ENCODE results near the gene KRTAP10-7.
"Not testable (repeated sequence)": the region's sequence is repeated elsewhere in the genome, so short reads cannot be mapped to it uniquely, and the experiment has no call there.

The KRTAP10-7 gene

DNA sequence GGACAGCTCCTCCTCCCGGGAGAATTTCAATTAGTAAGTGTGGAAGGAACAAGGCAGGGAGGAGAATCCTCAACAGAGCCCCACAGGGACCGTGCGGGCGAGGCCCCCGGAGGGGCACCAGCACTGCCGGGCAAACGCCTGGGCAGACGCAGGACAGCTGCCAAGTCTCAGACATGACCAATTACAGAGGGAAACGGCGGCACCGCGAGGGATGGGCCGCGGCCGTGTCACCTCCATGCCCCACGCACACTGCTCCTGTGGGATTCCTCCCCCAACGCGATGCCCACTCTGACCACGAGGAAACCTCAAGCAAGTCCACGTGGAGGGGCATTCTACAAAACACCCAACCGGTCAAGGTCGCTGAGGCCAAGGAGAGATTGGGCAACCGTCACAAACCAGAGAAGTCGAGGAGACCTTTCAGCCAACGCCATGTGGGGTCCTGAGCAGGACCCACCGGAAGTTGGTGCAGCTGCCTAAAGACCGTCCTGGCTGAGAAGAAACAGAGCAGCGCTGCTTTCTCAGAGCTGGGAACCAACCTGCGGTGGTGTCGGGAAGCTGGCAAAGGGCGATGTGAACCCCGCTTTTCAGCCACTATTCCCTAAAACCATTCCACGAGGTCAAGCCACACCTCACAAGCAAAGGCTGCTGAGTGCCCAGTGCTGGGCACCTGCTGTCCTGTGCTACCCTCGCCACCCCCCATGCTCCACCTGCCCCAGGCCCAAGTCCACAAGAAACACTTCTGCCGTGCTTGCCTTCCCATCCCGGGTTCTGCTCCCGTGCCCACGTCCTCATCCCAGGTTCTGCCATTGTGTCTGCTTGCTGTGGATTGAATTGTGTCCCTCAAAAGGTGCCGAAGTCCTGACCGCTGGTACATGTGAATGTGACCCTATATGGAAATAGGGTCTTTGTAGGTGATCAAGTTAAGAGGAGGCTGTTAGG lies 28.3 kb upstream of the KRTAP10-7 start:
- DNase-seq (ENCODE audit: low spot score), result no peak
- in situ Hi-C loops (cut with MboI; ENCODE audit: low pct_unique_long_range_greater_than_20kb, low sequenced_read_pairs, unreplicated experiment), result no loop called here
- TF ChIP-seq, protein P1, sequence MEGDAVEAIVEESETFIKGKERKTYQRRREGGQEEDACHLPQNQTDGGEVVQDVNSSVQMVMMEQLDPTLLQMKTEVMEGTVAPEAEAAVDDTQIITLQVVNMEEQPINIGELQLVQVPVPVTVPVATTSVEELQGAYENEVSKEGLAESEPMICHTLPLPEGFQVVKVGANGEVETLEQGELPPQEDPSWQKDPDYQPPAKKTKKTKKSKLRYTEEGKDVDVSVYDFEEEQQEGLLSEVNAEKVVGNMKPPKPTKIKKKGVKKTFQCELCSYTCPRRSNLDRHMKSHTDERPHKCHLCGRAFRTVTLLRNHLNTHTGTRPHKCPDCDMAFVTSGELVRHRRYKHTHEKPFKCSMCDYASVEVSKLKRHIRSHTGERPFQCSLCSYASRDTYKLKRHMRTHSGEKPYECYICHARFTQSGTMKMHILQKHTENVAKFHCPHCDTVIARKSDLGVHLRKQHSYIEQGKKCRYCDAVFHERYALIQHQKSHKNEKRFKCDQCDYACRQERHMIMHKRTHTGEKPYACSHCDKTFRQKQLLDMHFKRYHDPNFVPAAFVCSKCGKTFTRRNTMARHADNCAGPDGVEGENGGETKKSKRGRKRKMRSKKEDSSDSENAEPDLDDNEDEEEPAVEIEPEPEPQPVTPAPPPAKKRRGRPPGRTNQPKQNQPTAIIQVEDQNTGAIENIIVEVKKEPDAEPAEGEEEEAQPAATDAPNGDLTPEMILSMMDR (IDR thresholded peaks at IDR 0.05; ENCODE audit: extremely low read depth, insufficient read depth, missing control alignments), result no peak

DNA sequence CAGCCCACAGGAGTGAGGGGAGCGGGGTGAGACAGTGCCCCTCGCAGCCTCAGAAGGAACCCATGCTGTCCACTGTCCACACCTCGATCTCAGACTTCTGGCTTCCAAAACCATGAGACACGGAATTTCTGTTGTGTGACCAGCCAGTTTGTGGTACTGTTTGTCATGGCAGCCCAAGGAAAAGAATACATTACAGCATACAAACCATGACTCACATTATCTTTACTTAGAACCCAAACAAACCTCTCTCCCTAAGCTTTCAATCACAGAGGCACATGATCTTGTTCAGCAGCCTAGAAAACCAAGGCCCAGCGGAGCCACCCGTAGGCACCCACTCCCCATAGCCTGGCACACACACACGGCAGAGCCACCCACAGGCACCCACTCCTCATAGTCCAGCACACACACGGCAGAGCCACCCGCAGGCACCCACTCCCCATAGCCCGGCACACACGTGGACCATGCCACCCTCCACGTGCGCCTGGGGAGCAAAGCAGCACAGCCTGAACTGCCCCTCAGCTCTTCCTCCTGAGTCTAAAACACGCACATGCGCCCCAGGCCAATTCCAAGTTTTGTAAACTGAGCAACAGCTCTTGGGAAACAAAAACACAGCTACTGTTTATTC lies 27.3 kb upstream of the KRTAP10-7 start:
- TF ChIP-seq, protein P1 (IDR thresholded peaks at IDR 0.05; ENCODE audit: extremely low read depth, insufficient read depth, missing control alignments), result no peak
- no peak for DNase-seq (ENCODE audit: low spot score)
- in situ Hi-C loops (cut with MboI; ENCODE audit: low pct_unique_long_range_greater_than_20kb, low sequenced_read_pairs, unreplicated experiment), result no loop called here

- in situ Hi-C loops (cut with MboI; ENCODE audit: low pct_unique_long_range_greater_than_20kb, low sequenced_read_pairs, unreplicated experiment); DNase-seq (ENCODE audit: low spot score): not testable (repeated sequence)
Measured at GRCh38 chr21:44573630-44574456, 26.6 kb upstream of the KRTAP10-7 start, which contains the start of gene KRTAP10-4. TSS of gene KRTAP10-4 (plus strand) at chr21:44573729. CDS start at chr21:44573759, 30 bp downstream.

DNA sequence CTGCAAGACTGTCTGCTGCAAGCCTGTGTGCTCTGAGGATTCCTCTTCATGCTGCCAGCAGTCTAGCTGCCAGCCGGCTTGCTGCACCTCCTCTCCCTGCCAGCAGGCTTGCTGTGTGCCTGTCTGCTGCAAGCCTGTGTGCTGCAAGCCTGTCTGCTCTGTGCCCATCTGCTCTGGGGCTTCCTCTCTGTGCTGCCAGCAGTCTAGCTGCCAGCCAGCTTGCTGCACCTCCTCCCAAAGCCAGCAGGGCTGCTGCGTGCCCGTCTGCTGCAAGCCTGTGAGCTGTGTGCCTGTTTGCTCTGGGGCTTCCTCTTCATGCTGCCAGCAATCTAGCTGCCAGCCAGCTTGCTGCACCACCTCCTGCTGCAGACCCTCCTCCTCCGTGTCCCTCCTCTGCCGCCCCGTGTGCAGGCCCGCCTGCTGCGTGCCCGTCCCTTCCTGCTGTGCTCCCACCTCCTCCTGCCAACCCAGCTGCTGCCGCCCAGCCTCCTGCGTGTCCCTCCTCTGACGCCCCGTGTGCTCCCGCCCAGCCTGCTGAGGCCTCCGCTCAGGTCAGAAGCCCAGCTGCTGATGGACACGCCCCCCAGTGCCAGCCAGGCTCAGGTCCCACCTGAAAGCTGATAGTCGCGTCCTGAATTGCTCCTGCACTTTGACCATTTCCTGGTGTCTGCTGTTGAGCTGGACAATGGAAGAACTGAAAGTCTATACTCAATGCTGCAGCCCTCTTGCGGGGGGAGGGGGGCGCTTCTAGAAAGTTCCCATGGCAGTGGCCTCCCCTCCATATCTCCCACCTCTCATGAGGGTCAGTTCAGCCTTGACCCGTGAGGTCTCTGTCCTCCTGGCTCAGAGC lies 25.7 kb upstream of the KRTAP10-7 start:
- no peak for DNase-seq (ENCODE audit: low spot score)
- TF ChIP-seq, protein P1 (IDR thresholded peaks at IDR 0.05; ENCODE audit: extremely low read depth, insufficient read depth, missing control alignments), result no peak
- in situ Hi-C loops (cut with MboI; ENCODE audit: low pct_unique_long_range_greater_than_20kb, low sequenced_read_pairs, unreplicated experiment), result no loop called here

DNA sequence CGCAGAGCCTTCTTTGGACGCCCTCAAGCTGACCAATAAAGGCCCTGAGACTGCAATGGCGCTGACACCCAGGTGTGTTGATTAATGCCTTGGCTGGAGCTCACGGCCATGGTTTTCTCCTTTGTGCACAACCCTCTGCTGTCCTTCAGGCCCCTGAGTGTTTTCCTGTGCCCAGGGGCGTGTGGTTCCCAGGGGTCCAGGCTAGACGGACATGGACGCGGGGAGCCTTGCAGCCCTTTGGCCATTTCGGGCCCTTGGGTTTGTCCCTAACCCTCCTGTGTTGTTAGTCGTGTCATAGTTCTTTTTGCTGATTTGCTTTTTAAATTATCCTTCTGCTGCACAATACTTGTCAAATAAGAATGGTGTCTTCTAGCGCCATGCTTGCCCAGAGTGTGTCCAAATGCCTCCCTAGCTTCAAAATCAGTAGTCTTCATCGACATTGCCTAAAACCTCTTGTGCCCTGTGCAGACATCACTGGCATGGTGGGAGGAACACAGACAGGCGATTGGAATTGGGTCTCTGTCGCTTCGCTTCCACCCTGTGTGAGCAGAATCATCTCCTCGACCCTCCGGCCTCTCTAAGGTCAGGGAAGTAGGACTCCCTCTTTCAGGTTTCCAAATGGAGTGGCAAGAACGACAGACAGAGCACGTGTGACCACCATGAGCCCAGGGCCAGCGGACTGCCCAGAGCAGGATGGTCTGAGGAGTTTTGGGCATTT lies 24.9 kb upstream of the KRTAP10-7 start:
- in situ Hi-C loops (cut with MboI; ENCODE audit: low pct_unique_long_range_greater_than_20kb, low sequenced_read_pairs, unreplicated experiment), result no loop called here
- TF ChIP-seq, protein P1 (IDR thresholded peaks at IDR 0.05; ENCODE audit: extremely low read depth, insufficient read depth, missing control alignments), result no peak
- DNase-seq (ENCODE audit: low spot score), result no peak

- no peak for DNase-seq (ENCODE audit: low spot score)
- in situ Hi-C loops (cut with MboI; ENCODE audit: low pct_unique_long_range_greater_than_20kb, low sequenced_read_pairs, unreplicated experiment), result no loop called here
- TF ChIP-seq, protein P1 (IDR thresholded peaks at IDR 0.05; ENCODE audit: extremely low read depth, insufficient read depth, missing control alignments), result no peak
Measured at GRCh38 chr21:44576025-44576420, 24.4 kb upstream of the KRTAP10-7 start.
